Hepatocyte (in vitro differentiated cells): ENCODE results near the gene PRR35.

ENCODE experiments used
- EZH2 ChIP-seq: fragments of 200-600 bp; sonication (generic); IDR thresholded peaks from 2 replicates; pipeline ENCODE4 v1.6.1; 2016; ENCODE audit warnings: antibody characterized with exemption, mild to moderate bottlenecking, borderline replicate concordance
- TF ChIP-seq, protein P1 (sequence below): fragments of 200-600 bp; sonication (generic); IDR thresholded peaks from 2 replicates; pipeline ENCODE4 v1.5.1; 2016; ENCODE audit warnings: antibody characterized with exemption, mild to moderate bottlenecking; ENCODE audit not compliant: poor library complexity

- TF ChIP-seq, protein P1, sequence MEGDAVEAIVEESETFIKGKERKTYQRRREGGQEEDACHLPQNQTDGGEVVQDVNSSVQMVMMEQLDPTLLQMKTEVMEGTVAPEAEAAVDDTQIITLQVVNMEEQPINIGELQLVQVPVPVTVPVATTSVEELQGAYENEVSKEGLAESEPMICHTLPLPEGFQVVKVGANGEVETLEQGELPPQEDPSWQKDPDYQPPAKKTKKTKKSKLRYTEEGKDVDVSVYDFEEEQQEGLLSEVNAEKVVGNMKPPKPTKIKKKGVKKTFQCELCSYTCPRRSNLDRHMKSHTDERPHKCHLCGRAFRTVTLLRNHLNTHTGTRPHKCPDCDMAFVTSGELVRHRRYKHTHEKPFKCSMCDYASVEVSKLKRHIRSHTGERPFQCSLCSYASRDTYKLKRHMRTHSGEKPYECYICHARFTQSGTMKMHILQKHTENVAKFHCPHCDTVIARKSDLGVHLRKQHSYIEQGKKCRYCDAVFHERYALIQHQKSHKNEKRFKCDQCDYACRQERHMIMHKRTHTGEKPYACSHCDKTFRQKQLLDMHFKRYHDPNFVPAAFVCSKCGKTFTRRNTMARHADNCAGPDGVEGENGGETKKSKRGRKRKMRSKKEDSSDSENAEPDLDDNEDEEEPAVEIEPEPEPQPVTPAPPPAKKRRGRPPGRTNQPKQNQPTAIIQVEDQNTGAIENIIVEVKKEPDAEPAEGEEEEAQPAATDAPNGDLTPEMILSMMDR, result no peak
- no peak for TF ChIP-seq EZH2
Measured at GRCh38 chr16:566475-567372, 6.5 kb downstream of the PRR35 start, which contains the start of gene NHLRC4.
